Lower lobe of right lung (tissue), 2 donors: ENCODE results near the gene LEPROT. TPM values are rescaled to one million over a fixed set of nuclear protein-coding genes. Genes with fewer than 3 reads are reported as not detected.
"Not testable (repeated sequence)": the region's sequence is repeated elsewhere in the genome, so short reads cannot be mapped to it uniquely, and the experiment has no call there.

Experiments
- ATAC-seq, 2 donors: fragments of 200-7000 bp; cut with Tn5 transposase; one replicate each; pipeline ENCODE4 v1.9.1; 2020 to 2022; ENCODE audit warnings: mild to moderate bottlenecking in 2 of 2, moderate library complexity in 2 of 2
- DNase-seq: peaks from one replicate; pipeline ENCODE4 v3.0.0-alpha.2; 2020
- H3K27ac ChIP-seq: fragments of 200-600 bp; one replicate; pipeline ENCODE4 v1.8.0; 2022
- H3K27me3 ChIP-seq: fragments of 200-600 bp; one replicate; pipeline ENCODE4 v1.8.0; 2022; ENCODE audit warnings: low read depth
- H3K36me3 ChIP-seq: fragments of 200-600 bp; one replicate; pipeline ENCODE4 v1.8.0; 2022; ENCODE audit warnings: mild to moderate bottlenecking
- H3K4me1 ChIP-seq: fragments of 200-600 bp; one replicate; pipeline ENCODE4 v1.8.0; 2022
- H3K4me3 ChIP-seq: fragments of 200-600 bp; one replicate; pipeline ENCODE4 v1.8.0; 2022; ENCODE audit warnings: mild to moderate bottlenecking
- H3K9me3 ChIP-seq: fragments of 200-600 bp; one replicate; pipeline ENCODE4 v1.8.0; 2022
- CTCF ChIP-seq: fragments of 200-600 bp; IDR thresholded peaks from one replicate; pipeline ENCODE4 v1.8.0; 2022; ENCODE audit warnings: antibody characterized with exemption, mild to moderate bottlenecking
- intact Hi-C: fragments of 100-400 bp; cut with DNase I; formaldehyde crosslinking; loops from one replicate; pipeline ENCODE4 v1.11.0; 2022
- total RNA-seq: library from RNA; stranded (reverse); fragmentation: NEBNext Ultra II Directional; extraction: Animal tissue kit (Norgen Biotek cat#: 25700); gene quantifications from one replicate; pipeline ENCODE4 v1.2.1, GENCODE V29; 2021
- donor health status: DM: no; HTN: yes; CAD: no; lungs with severe emphysema.

LEPROT gene
- total RNA-seq, 1 donor from 2014 or later: 96.6 TPM

GRCh38 chr1:65458730-65459396 is 38.4 kb downstream of the LEPROT start:
- intact Hi-C loops: no loop called here
- no peaks in the 10 kb centered on the region for H3K4me1 ChIP-seq
- no peaks in the 10 kb centered on the region for H3K9me3 ChIP-seq
- H3K4me3 ChIP-seq: no peak overlapping the region
- no peak for ATAC-seq
- DNase-seq: no peak
- no peak for TF ChIP-seq CTCF
- H3K36me3 ChIP-seq: no peaks in the 10 kb centered on the region
- H3K27me3 ChIP-seq: no peaks in the 10 kb centered on the region
- H3K27ac ChIP-seq: no peak overlapping the region

- peak; percentile 23 to 42 for ATAC-seq
- no peak overlapping the region for H3K27ac ChIP-seq
Observed at GRCh38 chr1:65459397-65459768, 38.9 kb downstream of the LEPROT start.

GRCh38 chr1:65465837-65466236 is 45.4 kb downstream of the LEPROT start:
- DNase-seq, H3K9me3 ChIP-seq, H3K27me3 ChIP-seq, H3K36me3 ChIP-seq, H3K27ac ChIP-seq, H3K4me3 ChIP-seq, intact Hi-C loops, ATAC-seq: not testable (repeated sequence)
- peaks cover 11% of the 10 kb centered on the region for H3K4me1 ChIP-seq

More at GRCh38 chr1:65459397-65459768, 38.9 kb downstream of the LEPROT start:
- Histone ChIP-seq H3K4me1 (no peaks in the 10 kb centered on the region), H3K36me3 (no peaks in the 10 kb centered on the region), H3K4me3 (no peak overlapping the region), H3K9me3 (no peaks in the 10 kb centered on the region), H3K27me3 (no peaks in the 10 kb centered on the region)
- peak; percentile 44 for TF ChIP-seq CTCF
- DNase-seq: no peak
- intact Hi-C loops: no loop called here

GRCh38 chr1:65467536-65467935 is 47.1 kb downstream of the LEPROT start:
- intact Hi-C loops: no loop called here
- Histone ChIP-seq H3K27me3 (no peaks in the 10 kb centered on the region), H3K36me3 (no peaks in the 10 kb centered on the region), H3K4me3 (no peak overlapping the region), H3K27ac (no peak overlapping the region), H3K9me3 (no peaks in the 10 kb centered on the region), H3K4me1 (peaks cover 11% of the 10 kb centered on the region)
- no peak for DNase-seq
- ATAC-seq: peak in 1 of 2 donors; percentile 27
- no peak for TF ChIP-seq CTCF

- no peak for ATAC-seq
Observed at GRCh38 chr1:65469126-65469888, 48.8 kb downstream of the LEPROT start.

More at GRCh38 chr1:65469126-65469888, 48.8 kb downstream of the LEPROT start:
- H3K27me3 ChIP-seq: no peaks in the 10 kb centered on the region
- H3K4me3 ChIP-seq: no peak overlapping the region
- intact Hi-C loops: no loop called here
- no peaks in the 10 kb centered on the region for H3K36me3 ChIP-seq
- H3K4me1 ChIP-seq: peaks cover 11% of the 10 kb centered on the region
- H3K27ac ChIP-seq: peak overlapping the region; percentile 22
- no peak for DNase-seq
- no peaks in the 10 kb centered on the region for H3K9me3 ChIP-seq
- TF ChIP-seq CTCF: no peak
